ENCODE data around the gene RAPGEF4.

Gene RAPGEF4

GRCh38 chr2:172993931-172994717, 258.5 kb downstream of the RAPGEF4 start:
- no peak for DNase-seq (ENCODE audit: extremely low read depth in 1 of 2, low read depth in 1 of 2)

- no peak for DNase-seq (ENCODE audit: extremely low read depth in 1 of 2, low read depth in 1 of 2)
Observed at GRCh38 chr2:172994864-172995263, 259.2 kb downstream of the RAPGEF4 start.

GRCh38 chr2:172995323-172996244, 259.9 kb downstream of the RAPGEF4 start:
- DNase-seq (ENCODE audit: extremely low read depth in 1 of 2, low read depth in 1 of 2) = no peak

- no peak for DNase-seq (ENCODE audit: extremely low read depth in 1 of 2, low read depth in 1 of 2)
Observed at GRCh38 chr2:172996387-172996961, 260.8 kb downstream of the RAPGEF4 start.

- DNase-seq (ENCODE audit: extremely low read depth in 1 of 2, low read depth in 1 of 2) = no peak
Observed at GRCh38 chr2:172997031-172997430, 261.4 kb downstream of the RAPGEF4 start.

GRCh38 chr2:172998547-172999272, 263.1 kb downstream of the RAPGEF4 start:
- no peak for DNase-seq (ENCODE audit: extremely low read depth in 1 of 2, low read depth in 1 of 2)

GRCh38 chr2:172999641-173000386, 264.2 kb downstream of the RAPGEF4 start:
- no peak for DNase-seq (ENCODE audit: extremely low read depth in 1 of 2, low read depth in 1 of 2)

- DNase-seq (ENCODE audit: extremely low read depth in 1 of 2, low read depth in 1 of 2) = no peak
Observed at GRCh38 chr2:173001664-173002604, 266.3 kb downstream of the RAPGEF4 start.

- no peak for DNase-seq (ENCODE audit: extremely low read depth in 1 of 2, low read depth in 1 of 2)
Observed at GRCh38 chr2:173002751-173003541, 267.3 kb downstream of the RAPGEF4 start.

- no peak for DNase-seq (ENCODE audit: extremely low read depth in 1 of 2, low read depth in 1 of 2)
Observed at GRCh38 chr2:173008786-173009185, 273.1 kb downstream of the RAPGEF4 start.

- no peak for DNase-seq (ENCODE audit: extremely low read depth in 1 of 2, low read depth in 1 of 2)
Observed at GRCh38 chr2:173010233-173010632, 274.6 kb downstream of the RAPGEF4 start.

GRCh38 chr2:173016451-173016850, 280.8 kb downstream of the RAPGEF4 start:
- DNase-seq (ENCODE audit: extremely low read depth in 1 of 2, low read depth in 1 of 2) = no peak

- no peak for DNase-seq (ENCODE audit: extremely low read depth in 1 of 2, low read depth in 1 of 2)
Observed at GRCh38 chr2:173017646-173018420, 282.2 kb downstream of the RAPGEF4 start.

- DNase-seq (ENCODE audit: extremely low read depth in 1 of 2, low read depth in 1 of 2) = no peak
Observed at GRCh38 chr2:173019755-173020154, 284.1 kb downstream of the RAPGEF4 start.

- DNase-seq (ENCODE audit: extremely low read depth in 1 of 2, low read depth in 1 of 2) = no peak
Observed at GRCh38 chr2:173021939-173022371, 286.3 kb downstream of the RAPGEF4 start.

GRCh38 chr2:173023718-173024117, 288.1 kb downstream of the RAPGEF4 start:
- DNase-seq (ENCODE audit: extremely low read depth in 1 of 2, low read depth in 1 of 2) = no peak

GRCh38 chr2:173026479-173026878, 290.8 kb downstream of the RAPGEF4 start:
- DNase-seq (ENCODE audit: extremely low read depth in 1 of 2, low read depth in 1 of 2) = no peak

Data from activated CD8-positive, alpha-beta memory T cell treated with anti-CD3 and anti-CD28 coated beads for 1 hour (primary cell).